Lower leg skin (tissue), 4 donors: ENCODE measurements around the gene ZNF292. TPM values are rescaled to one million over a fixed set of nuclear protein-coding genes. Genes with fewer than 3 reads are reported as not detected.
"Not testable (repeated sequence)": the region's sequence is repeated elsewhere in the genome, so short reads cannot be mapped to it uniquely, and the experiment has no call there.

Experiments used
- DNase-seq, 2 donors: peaks; one replicate each; pipeline ENCODE4 v3.0.0-alpha.2; 2019; ENCODE audit warnings: low spot score in 2 of 2
- H3K4me3 ChIP-seq: fragments of 200-600 bp; sonication (generic); 2 replicates; pipeline ENCODE4 v1.5.1; 2017; ENCODE audit warnings: mild to moderate bottlenecking, low read depth; ENCODE audit not compliant: poor library complexity, severe bottlenecking
- POLR2A ChIP-seq, 2 donors: fragments of 450-650 bp; IDR thresholded peaks; one replicate each; pipeline ENCODE4 v1.6.1; 2016 to 2017; ENCODE audit warnings: antibody characterized with exemption in 2 of 2, mild to moderate bottlenecking in 1 of 2, moderate library complexity in 1 of 2
- WGBS, 2 donors: methylation state at CpG; one replicate each; pipeline ENCODE4 v1.1.5; 2018; 5-methylcytosine and 5-hydroxymethylcytosine counted together
- intact Hi-C: fragments of 100-400 bp; cut with DNase I; formaldehyde crosslinking; loops from one replicate; pipeline ENCODE4 v1.15.0; 2023; ENCODE audit warnings: low total_unique reads
- total RNA-seq, 4 donors: library from RNA; depleted of rRNA; stranded (reverse); fragments of >200 nt; gene quantifications; one replicate each; pipeline ENCODE4 v1.1.0, GENCODE V29; 2016
- TF ChIP-seq, protein P1 (sequence below), 3 donors: fragments of 450-650 bp; IDR thresholded peaks; one replicate each; pipeline ENCODE4 v1.5.1; 2016; ENCODE audit warnings: antibody characterized with exemption in 3 of 3, mild to moderate bottlenecking in 3 of 3, moderate library complexity in 2 of 3

Gene ZNF292
- total RNA-seq, 4 donors from 2014 or later = 28.5 to 46.8 (median 36.9) TPM

DNA sequence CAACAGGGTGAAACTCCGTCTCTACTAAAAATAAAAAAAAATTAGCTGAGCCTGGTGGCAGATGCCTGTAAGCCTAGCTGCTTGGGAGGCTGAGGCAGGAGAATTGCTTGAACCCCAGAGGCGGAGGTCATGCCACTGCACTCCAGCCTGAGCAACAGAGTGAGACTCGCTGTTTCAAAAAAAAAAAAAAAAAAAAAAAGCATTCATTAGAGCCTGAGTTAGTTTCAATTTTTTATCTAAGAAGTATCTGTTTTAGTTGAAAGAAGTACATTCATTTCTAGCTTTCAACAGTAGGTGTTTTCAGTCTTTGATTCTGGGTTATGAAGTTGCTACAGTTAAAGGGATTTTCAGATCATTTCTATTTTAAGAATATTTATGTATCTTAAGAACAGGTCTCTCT lies 42.2 kb downstream of the ZNF292 start:
- 83 to 93% methylated on average over 3 of the region's 3 CpGs for WGBS, 2 donors
- intact Hi-C loops = no loop called here
- TF ChIP-seq, protein P1, sequence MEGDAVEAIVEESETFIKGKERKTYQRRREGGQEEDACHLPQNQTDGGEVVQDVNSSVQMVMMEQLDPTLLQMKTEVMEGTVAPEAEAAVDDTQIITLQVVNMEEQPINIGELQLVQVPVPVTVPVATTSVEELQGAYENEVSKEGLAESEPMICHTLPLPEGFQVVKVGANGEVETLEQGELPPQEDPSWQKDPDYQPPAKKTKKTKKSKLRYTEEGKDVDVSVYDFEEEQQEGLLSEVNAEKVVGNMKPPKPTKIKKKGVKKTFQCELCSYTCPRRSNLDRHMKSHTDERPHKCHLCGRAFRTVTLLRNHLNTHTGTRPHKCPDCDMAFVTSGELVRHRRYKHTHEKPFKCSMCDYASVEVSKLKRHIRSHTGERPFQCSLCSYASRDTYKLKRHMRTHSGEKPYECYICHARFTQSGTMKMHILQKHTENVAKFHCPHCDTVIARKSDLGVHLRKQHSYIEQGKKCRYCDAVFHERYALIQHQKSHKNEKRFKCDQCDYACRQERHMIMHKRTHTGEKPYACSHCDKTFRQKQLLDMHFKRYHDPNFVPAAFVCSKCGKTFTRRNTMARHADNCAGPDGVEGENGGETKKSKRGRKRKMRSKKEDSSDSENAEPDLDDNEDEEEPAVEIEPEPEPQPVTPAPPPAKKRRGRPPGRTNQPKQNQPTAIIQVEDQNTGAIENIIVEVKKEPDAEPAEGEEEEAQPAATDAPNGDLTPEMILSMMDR (IDR thresholded peaks at IDR 0.05) = no peak
- TF ChIP-seq POLR2A (IDR thresholded peaks at IDR 0.05) = no peak
- no peak for DNase-seq
- H3K4me3 ChIP-seq = no peak overlapping the region

DNA sequence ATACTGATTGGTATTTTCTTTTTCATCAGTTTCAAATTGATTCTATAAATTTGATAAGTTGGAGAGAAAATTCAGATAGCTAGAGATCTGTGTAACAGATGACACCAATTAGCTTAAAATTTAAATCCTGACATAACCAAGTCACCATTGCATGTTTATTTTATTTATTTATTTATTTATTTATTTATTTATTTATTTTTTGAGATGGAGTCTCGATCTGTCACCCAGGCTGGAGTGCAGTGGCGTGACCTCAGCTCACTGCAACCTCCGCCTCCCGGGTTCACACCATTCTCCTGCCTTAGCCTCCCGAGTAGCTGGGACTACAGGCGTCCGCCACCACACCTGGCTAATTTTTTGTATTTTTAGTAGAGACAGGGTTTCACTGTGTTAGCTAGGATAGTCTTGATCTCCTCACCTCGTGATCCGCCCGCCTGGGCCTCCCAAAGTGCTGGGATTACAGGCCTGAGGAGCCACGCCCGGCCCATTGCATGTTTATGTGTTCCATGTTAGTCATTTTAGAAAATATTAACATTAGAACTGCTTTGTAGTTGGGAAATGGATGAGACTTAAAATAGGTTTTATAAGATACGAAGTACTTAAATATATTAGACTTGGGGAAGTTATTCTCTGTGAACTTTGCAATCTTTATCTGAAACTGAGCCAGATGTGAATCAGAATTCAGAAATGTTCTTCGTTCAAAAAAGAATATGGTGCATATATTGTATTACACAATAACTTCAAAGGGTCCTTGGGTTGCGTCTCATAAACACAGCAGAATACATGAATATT lies 42.9 kb downstream of the ZNF292 start:
- intact Hi-C loops = not testable (repeated sequence)
- whole genome bisulfite sequencing, 2 donors = 93 to 94% methylated on average over 15 of the region's 15 CpGs

DNA sequence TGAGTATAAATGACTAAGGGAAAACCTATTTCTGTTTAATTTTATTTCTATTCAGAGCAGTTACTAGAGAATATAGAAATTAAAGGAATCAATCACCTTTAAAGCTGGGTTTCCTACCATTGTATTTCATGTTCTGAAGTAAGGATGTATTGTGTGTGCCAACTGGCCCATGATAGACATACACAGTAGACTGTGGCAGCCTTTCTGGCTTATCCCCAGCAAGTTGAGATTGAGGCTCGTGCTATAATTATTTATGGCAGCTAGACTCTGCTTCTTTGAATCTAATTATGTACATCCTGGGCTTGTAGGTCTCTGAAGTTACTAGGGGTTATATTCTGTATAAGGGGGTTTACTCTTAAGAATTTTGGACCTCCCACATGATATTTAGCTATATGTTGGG lies 44.4 kb downstream of the ZNF292 start:
- intact Hi-C loops = no loop called here
- H3K4me3 ChIP-seq = no peak overlapping the region
- no peak for TF ChIP-seq POLR2A (IDR thresholded peaks at IDR 0.05)
- 42 to 48% methylated on average over 1 of the region's 1 CpG for WGBS, 2 donors
- no peak for DNase-seq

More for the DNA sequence above, 42.9 kb downstream of the ZNF292 start:
- not testable (repeated sequence) for H3K4me3 ChIP-seq, DNase-seq

DNA sequence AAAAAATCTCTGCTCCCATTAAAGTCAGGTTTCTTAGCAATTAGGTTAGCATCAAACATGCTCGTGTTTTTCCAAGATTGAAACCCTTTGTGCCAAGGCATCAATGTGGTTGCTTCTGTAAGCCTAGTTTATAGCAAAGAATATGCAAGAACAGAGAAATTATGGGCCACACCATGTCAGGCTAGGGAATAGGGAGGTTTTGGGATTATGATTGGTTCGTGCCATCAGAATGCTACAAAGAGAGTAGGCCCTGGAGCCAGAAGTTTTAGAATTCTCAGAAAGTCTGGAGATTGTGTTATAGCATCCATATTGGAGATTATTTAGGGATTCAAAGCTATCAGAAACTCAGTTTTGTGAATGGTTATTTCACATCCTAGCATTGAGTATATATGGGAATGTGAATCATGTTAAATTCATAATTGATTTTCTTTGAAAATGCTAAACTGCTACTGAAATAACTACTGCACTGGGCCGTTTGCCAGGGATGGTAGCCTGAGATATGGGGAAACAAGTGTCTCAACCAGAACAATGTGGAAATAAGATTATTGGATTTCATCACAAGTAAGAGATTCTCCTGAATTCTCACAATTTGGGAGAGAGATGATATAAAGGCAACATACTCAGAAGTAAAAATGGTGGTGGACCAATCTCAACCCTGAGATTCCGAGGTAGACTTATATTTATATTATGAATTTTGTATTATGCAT lies 45.3 kb downstream of the ZNF292 start:
- intact Hi-C loops = no loop called here
- DNase-seq = no peak
- 88 to 91% methylated on average over 4 of the region's 4 CpGs for WGBS, 2 donors
- no peak overlapping the region for H3K4me3 ChIP-seq
- TF ChIP-seq POLR2A (IDR thresholded peaks at IDR 0.05) = no peak
- TF ChIP-seq, protein P1 (IDR thresholded peaks at IDR 0.05) = no peak

DNA sequence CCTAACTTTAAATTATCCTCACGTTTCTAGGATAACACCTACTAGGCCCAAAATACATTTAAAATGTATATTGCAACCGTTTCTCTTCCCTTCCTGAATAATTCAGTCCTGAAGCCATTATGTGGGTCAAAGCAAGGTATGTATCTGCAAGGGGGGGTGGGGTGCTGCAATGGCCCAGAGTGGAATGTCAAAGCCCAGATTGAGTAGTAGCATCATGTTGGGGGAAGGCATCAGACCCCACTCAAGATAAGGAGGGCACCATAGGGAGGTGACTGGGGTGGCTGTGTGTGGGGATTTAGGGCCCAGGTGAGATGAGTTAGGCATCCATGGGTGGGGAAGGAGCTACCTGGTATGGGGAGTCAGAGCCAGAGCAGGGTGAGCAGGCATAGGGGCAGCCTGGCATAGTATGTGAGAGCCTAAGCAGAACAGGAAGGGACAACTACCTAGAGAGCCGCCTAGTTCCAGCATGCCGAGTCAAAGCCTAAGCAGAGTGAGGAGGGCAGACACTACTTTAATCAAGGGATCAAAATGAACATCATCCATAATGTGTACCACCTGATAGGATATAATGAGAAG lies 48.2 kb downstream of the ZNF292 start:
- no peak for DNase-seq
- WGBS, 2 donors = 85 to 89% methylated on average over 4 of the region's 4 CpGs
- no peak for TF ChIP-seq POLR2A (IDR thresholded peaks at IDR 0.05)
- TF ChIP-seq, protein P1 (IDR thresholded peaks at IDR 0.05) = no peak
- intact Hi-C loops = no loop called here
- H3K4me3 ChIP-seq = no peak overlapping the region

DNA sequence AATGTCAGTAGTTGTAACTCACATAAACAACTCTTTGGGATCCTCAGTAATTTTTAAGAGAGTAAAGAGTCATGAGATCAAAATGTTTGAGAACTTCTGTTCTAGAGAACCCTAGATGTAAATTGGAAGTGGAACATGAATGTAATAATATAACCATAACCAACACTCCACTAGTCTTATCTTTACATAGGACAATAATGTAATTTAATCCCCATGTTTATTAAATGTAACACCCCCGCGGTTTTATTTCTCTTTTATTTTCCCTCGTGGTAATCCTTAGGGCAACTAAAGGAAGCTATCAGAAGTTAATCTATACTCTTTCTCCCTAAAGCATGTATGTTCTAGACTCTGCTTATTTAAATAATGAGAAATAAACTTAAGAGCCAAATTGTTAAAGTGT lies 54.4 kb downstream of the ZNF292 start:
- no peak for DNase-seq
- WGBS, 2 donors = 65 to 70% methylated on average over 3 of the region's 3 CpGs
- H3K4me3 ChIP-seq = no peak overlapping the region
- TF ChIP-seq POLR2A (IDR thresholded peaks at IDR 0.05) = no peak
- TF ChIP-seq, protein P1 (IDR thresholded peaks at IDR 0.05) = no peak
- intact Hi-C loops = no loop called here
